GM18870 (cell line): Measurements from ENCODE around the gene CCDC126.
A peak's percentile ranks its signal among the peaks of the same experiment; 100 is the strongest.
"Not testable (repeated sequence)": the region's sequence is repeated elsewhere in the genome, so short reads cannot be mapped to it uniquely, and the experiment has no call there.

Experiments
- ATAC-seq: cut with Tn5 transposase; IDR thresholded peaks from one replicate; pipeline ENCODE4 v1.9.1; 2021; ENCODE audit warnings: moderate library complexity; ENCODE audit not compliant: unreplicated experiment

Gene CCDC126, protein sequence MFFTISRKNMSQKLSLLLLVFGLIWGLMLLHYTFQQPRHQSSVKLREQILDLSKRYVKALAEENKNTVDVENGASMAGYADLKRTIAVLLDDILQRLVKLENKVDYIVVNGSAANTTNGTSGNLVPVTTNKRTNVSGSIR

DNA sequence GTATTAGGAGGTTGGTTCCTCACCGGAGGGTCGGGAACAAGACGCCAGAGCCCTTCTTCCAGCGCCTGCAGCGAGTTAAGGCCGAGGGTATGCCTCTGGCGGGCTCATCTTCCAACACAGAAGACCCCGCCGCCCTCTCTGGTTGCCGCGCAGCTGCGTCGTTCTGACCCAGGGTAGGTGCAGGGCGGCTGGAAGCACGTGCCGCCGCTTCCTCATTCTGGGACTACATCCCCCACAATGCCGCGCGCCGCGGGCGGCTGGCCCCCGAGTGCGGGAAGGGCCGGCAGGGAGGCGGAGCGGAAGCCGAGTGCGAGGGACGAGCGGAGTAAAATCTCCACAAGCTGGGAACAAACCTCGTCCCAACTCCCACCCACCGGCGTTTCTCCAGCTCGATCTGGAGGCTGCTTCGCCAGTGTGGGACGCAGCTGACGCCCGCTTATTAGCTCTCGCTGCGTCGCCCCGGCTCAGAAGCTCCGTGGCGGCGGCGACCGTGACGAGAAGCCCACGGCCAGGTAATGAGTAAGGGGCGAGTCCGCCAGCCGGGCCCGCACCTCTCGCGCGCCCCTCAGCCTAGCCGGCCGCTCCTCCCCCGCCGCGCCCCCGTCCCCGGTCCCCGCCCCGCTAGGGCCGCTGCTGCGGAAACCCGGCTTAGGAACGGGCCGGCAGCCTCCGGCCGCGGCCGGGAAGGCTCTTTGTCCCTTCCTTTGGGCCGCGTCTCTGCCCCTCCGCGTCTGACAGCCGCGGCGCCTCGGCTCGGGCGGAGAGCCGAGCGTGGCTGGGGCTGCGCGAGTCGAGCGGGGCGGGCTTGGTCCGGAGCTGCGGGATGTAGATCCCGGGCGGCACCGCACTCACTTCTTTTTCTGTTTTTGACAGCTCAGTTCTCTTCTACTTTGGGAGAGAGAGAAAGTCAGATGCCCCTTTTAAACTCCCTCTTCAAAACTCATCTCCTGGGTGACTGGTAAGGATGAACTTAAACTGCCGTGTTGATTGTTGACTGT lies at the start of gene CCDC126:
CCDC126 (plus strand) TSS at position 289 of the 998 bp plus-strand sequence. CDS start 13,934 bp downstream, outside the sequence.
- peak; percentile 65 for ATAC-seq

DNA sequence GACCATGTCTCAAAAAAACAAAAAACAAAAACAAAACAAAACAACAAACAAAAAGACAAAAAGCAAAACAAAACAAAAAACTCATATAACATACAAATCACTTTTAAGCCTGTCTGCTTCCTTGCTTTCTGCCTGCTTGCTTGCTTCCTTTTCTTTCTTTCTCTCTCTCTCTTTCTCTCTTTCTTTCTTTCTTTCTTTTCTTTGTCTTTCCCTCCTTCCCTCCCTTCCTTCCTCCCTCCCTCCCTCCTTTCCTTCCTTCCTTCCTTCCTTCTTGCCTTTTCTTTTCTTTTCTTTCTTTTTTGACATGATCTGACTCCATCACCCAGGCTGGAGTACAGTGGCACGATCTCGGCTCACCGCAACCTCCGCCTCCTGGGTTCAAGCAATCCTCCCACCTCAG lies 49.5 kb upstream of the CCDC126 start:
- ATAC-seq = no peak

DNA sequence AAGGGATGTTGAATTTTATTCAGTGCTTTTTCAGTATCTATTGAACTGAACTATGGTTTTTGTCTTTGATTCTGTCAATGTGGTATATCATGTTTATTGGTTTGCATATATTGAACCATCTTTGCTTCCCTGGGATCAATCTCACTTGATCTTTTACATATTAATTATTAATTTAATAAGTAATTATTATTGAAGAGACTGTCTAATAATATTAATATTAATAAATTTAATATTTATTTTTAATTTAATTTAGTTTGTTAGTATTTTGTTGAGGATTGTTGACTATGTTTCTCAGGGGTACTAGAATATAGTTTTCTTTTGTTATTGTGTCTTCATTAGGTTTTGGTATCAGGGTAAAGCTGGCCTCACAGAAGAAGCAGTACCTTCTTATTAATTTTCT lies 38.9 kb upstream of the CCDC126 start:
- no peak for ATAC-seq

DNA sequence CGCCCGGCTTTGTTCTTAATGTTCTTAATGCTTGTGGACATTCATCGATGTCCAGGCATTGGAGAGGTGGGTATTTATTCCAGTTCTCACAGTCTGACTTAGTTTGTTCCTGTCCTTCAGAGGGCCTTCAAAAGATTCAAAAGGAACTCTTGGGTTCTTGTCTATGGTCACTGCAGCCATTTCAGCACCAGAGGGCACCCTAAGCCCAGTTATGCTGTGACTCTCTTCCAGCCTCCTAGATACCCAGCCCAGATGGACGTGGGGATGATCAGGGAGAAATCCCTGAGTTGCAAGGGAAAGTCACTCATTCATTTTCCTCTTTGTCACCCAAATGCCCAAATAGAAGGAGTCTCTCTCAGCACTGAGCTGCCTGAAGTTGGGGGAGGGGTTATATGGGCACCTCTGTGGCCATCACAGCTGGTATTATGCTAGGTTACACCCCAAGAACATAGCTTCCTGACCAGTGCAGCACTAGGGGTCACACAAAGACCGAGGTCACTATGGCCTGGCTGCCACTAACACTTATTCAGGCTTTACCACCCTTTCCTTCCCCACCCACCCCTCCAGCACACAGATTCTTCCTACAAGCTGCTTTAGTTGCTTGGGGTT lies 26.5 kb upstream of the CCDC126 start:
- ATAC-seq = peak; percentile 81

DNA sequence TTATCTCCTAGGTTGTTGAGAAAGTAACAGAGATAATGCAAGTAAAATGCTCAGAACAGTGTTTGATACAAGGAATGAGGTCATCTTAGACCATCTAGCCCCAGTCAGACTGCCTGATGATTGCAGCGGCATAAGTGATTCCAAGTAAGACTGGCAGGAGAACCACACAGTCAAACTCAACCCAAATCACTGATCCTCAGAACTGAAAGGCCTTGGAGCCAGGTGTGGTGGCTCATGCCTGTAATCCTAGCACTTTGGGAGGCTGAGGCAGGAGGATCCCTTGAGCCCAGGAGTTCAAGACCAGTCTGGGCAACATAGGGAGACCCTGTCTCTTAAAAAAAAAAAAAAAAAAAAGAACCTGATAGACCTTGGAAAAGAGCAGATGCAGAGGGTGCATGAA lies 15.2 kb upstream of the CCDC126 start:
- ATAC-seq = not testable (repeated sequence)

DNA sequence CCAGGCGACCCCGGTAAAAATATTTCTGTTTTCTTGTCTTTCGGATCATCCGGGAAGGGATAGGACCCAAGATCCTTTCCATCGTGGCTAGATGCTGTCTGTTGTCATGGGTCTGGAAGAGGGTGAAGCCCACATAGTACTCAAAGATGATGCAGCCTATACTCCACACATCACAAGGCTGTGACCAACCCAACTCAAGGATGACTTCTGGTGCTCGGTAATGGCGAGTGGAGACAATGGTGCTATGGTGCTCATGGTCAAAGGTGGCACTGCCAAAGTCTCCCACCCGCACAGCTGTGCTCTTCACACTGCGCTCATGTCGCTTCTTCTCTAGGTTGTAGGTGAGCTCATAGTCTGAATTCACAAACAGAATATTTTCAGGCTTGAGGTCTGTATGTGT lies 11.9 kb upstream of the CCDC126 start:
- not testable (repeated sequence) for ATAC-seq

DNA sequence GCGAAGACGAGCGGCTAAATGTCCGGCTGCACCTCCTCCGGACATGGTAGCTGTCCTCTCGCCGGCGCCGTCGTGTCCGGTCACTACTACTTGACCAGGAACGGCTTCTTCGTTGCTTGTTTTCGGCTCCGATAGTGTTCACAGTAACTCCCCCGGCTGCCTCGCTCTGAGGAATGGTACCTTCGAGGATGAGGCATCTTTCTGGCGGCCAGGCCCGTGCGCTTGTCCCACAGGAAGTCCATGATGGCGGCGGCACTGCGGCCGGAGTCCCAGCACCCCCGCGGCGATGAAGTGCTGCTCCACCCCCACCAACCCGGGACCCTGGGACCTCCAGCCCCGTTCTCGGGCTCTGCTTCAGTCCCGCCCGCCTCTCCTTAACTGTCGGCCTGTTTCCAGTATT lies 11.0 kb upstream of the CCDC126 start:
- ATAC-seq = no peak

DNA sequence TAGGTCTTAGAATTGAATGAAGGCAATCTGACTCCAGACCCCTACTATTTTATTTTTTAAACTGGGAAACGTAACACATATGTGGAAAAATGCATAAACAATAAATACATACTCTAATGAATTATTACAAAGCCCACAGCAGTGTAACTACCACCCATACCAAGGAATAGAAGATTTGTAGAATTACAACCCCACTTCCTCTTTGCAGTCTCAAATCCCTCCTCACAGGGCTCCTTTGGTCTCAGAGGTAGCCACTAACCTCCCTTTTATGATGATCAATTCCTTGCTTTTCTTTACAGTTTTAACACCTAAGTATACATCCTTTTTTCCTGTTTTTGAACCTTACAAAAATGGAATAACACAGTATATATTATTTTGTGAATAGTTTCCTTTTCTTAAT lies 6.7 kb upstream of the CCDC126 start:
- no peak for ATAC-seq

DNA sequence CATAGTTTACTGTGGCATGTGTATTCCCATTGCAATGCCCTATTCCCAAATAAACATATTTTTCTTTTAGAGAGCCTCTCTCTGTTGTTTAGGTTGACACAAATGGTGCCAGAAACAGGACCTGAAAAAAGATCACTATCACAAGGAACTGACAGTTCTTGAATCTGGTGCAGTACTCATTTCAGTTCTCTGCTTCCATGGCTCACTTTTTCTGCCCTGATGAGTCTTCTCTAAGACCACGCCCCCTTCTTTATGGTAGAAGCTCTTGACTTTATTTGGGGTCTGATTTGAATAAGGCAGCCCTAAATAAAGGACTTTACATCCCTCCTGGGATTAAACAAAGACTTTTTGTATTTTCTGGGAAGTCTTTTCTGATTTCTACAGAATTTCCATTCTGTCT lies 3.5 kb upstream of the CCDC126 start:
- ATAC-seq = no peak

DNA sequence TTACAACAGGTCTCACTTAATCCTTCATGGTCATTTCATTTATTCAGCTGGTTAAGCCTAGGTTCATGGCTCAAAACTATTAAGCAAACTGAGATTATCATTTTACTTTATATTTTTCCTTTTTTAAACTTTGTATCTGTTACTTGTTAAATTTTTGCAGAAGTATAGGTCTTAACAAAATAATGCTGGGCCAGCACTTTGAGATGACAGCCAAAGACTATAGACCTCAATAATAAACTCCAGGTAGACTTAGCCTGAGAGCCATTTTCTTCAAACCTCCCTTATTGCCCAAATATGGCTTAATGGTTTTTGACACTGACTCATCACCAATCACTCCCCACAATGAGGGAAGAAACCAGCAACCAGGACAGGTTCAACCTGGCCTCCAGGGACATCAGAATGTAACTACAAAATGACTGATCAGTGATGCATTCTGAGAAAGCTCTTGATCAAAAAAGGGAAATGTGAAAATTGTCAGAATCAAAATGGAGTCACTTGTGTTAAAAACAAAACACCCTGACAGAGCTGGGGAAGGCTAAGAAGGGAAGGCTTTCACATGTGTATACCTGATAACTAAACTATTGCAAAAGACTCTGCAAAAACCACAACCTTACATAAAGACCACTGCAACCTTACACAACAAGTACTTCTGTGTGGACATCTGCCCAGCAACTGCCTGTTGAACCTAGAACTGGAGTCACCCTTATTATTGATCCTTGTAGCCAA lies 2.1 kb upstream of the CCDC126 start:
- peak; percentile 79 for ATAC-seq

DNA sequence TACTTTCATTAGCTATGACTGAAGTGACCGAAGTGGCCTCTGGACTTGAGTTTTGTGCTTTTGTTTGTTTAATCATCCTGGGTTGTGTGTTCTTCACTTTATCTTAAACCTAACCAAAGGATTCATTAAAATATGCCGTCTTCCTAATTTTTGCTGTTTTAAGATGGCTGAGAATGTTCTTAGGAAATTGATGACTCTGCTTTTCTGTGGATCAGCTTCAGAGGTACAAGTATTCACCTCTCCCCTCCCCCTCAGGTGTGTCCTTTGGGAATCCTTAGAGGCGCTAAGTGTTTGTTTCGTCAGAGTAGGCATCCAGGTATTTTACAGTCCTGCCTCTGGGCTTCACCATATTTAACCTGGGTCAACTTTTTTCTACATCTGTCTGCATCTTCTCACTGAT lies 1.1 kb downstream of the CCDC126 start:
- no peak for ATAC-seq

DNA sequence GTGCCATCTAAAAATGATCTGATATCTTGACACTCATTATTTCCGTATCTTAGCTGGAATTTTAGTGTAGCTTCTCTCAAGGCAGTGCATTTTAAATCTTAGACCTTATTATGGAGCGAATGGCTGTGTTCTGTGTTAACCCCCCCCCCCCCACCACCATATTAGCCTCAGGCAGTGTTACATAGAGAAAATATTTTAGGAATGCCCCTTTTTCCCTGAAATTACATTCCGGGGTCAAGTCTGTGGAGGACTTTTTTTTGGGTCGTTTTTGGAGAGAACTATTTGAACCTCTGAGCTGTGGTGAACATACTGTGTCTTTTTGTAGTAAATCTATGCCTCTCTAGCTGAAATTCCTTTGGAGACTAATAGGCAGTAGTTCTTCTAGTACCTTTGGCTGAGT lies 3.1 kb downstream of the CCDC126 start:
- ATAC-seq = no peak

DNA sequence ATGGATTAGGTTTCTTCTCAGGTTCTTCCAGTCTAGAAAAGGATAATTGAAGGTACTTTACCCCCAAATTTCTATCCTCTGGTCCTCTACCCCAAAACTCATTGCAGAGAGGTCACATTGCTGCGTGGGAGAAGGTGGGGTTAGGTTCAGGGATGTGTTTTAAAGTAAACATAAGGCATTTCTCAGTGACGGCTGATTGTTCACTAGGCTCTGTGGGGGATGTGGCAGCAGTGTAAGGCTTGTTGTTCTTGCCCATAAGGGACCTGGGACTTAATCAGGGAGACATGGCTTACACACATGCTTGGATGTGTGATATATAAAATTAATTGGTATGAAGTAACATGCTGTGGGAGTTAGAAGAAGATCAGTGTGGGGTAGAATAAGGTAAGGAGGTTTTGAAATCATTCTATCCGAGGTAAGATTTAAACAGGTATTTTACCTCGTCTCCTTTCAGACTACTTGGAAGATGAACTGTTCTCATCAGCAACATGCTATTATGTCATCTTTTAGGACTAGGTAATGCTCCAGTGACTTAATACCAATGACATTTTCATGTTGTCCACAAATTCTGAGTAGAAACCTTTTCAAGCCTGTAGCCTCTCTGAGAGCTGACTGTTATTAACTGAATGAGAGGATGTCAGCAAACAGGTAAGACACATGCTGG lies 6.6 kb downstream of the CCDC126 start:
- no peak for ATAC-seq

DNA sequence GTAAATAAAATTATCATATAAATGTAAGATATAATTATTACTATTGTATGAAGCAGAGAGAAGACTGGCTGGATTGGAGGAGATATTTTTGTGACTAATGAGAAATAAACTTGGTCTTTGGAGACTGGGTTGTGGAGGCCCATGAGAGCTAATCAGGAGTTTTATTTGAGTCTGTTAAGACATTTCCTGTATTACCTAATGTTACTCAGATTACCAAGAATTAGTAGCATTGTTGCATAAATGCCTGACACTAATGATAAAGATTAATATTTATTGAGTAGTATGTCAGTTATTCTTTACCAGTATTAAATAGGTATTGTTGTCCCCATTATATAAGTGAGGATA lies 7.1 kb downstream of the CCDC126 start:
- ATAC-seq = no peak

DNA sequence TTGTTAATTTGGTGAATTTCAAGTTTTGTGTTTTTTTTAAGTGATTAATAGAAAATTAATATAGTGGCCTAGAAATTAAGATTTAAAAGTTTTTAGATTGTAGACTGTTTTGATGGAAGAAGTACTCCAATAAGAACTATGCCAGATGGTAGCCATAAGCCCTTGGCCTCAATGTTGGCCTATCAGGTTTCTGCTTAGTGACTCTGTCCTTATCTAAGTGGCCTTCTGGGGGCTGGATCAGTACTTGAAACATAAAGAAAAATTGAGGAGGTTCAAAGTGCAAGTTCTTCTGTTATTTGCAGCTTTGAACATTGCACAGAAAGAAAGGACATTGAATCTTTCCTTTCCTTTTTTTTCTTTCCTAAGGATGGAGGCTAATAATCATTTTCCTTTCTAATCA lies 9.9 kb downstream of the CCDC126 start:
- no peak for ATAC-seq

DNA sequence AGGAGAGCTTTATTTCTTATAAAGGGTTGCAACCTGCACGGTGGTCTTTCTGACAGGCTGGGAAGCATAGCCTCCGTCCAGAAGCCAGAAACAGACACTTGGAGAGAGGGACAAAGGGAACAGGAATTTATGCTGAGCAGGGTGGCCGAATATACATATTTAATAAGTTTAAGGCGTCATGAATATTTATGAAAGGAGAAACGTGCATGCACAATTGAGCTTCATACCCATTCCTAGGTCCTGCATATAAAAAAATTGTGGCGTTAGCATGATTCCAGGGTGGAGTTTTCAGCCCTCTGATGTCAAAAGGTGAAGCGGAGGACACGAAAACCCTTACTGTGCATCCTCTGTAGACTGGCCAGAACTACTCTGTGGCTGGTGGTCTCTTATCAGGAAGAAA lies 10.7 kb downstream of the CCDC126 start:
- ATAC-seq = no peak

DNA sequence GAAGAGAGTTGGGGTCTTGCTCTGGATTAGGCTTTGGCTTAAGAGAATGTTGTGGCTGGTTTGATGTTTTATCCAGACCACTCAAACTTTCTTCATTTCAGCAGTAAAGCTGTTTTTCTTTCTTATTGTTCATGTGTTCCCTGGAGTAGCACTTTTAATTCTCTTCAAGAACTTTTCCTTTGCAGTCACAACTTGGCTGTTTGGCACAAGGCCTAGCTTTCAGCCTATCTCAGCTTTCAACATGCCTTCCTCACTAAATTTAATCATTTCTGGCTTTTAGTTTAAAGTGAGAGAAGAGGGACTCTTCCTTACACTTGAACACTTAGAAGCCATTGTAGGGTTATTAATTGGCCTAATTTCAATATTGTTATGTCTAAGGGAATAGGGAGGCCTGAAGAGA lies 18.1 kb downstream of the CCDC126 start:
- no peak for ATAC-seq

DNA sequence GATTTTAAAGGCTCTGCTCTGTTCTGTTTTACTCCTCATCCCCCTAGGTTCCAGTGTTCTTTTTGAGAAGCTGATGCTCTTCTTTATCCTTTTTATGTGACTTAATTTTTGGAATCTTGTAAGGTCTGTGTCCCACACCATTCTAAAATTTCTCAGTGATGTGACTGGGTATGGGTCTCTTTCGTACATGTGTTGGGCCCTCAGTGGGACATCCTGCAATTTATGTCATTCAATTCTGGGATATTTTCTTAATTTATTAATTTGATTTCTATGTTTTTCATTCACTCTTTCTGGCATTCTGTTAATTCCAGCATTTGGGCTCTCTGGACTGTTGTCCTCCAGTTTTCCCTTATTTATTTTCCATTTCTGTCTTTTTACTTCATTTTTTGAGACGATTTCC lies 19.4 kb downstream of the CCDC126 start:
- no peak for ATAC-seq

DNA sequence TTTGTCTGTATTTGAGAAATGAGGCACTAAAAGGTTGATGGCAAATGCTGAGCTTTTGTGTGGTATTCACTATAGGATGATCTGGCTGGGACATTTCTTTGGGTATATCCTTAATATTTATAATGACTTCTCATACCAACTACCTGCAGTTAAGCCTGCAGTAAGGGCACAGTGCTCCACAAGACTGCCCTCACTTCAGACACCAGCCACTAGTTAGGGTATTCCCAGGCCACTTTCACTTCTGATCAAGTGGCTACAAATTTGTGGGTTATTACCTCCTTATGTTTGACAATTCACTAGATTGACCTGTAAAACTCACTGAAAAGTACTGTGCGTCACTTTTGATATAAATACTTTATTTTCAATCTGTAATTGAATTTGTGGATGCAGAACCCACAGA lies 20.3 kb downstream of the CCDC126 start:
- ATAC-seq = no peak

DNA sequence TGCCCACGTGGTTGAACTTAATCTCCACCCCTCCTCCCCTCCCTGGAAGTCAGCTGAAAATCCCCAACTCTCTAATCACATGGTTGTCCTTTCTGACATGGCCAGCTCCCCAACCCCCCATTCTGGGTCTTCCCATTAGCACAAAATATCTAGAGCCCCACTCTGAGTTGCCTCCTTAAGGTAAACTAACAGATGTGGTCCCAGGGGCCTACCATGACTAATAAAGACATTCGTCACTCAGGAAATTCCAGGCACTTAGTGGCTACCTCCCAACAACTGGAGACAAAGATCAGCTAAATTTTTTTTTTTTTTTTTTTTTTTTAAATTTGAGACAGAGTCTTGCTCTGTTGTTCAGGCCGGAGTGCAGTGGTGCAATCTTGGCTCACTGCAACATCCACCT lies 21.1 kb downstream of the CCDC126 start:
- no peak for ATAC-seq

DNA sequence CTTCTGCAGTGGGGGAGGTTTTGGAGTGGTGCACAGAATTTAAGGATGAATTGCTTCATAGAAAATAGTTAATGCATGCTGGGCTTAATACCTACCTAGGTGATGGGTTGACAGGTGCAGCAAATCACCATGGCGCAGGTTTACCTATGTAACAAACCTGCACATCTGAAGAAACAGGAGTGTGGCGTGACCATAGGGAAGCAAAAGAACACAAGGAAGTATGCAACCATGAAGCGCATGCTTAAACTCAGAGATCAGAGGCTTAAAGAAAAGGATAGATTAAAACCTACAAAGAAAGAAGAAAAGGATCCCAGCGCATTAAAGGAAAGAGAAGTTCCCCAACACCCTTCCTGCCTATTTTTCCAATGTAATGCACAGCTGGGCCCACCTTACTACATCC lies 22.0 kb downstream of the CCDC126 start:
- no peak for ATAC-seq
